Activated T-cell treated with anti-CD3 and anti-CD28 coated beads, Interleukin-2, amount 50 U/mL, for 24 hours (primary cell): ENCODE results near the gene AAK1.
A peak's percentile ranks its signal among the peaks of the same experiment; 100 is the strongest.

Source experiments
- DNase-seq: peaks from one replicate; pipeline ENCODE4 v3.0.0-alpha.2; 2020
- H3K27ac Mint-ChIP-seq: 2 replicates; pipeline ENCODE4 v1.8.0; 2020; ENCODE audit warnings: mild to moderate bottlenecking, mixed read lengths
- H3K27me3 Mint-ChIP-seq: 2 replicates; pipeline ENCODE4 v1.8.0; 2020; ENCODE audit warnings: mixed read lengths
- H3K36me3 Mint-ChIP-seq: 2 replicates; pipeline ENCODE4 v1.8.0; 2020; ENCODE audit warnings: low read depth, mixed read lengths
- H3K4me1 Mint-ChIP-seq: 2 replicates; pipeline ENCODE4 v1.8.0; 2020; ENCODE audit warnings: low read depth, mixed read lengths
- H3K4me3 Mint-ChIP-seq: 2 replicates; pipeline ENCODE4 v1.8.0; 2020; ENCODE audit warnings: mild to moderate bottlenecking, moderate library complexity, mixed read lengths
- H3K9me3 Mint-ChIP-seq: 2 replicates; pipeline ENCODE4 v1.8.0; 2020; ENCODE audit warnings: mixed read lengths

AAK1 gene

GRCh38 chr2:69642709-69643601 is 584 bp downstream of the AAK1 start:
- H3K4me3 Mint-ChIP-seq = peak overlapping the region; percentile 85
- H3K36me3 Mint-ChIP-seq = peaks cover 53% of the 10 kb centered on the region
- H3K4me1 Mint-ChIP-seq = peaks cover 65% of the 10 kb centered on the region
- DNase-seq = peak; percentile 85
- peak overlapping the region; percentile 96 for H3K27ac Mint-ChIP-seq
- H3K27me3 Mint-ChIP-seq = no peaks in the 10 kb centered on the region
- H3K9me3 Mint-ChIP-seq = peaks cover 4% of the 10 kb centered on the region

GRCh38 chr2:69641887-69642708 is 1.4 kb downstream of the AAK1 start:
- H3K9me3 Mint-ChIP-seq = peaks cover 4% of the 10 kb centered on the region
- H3K27ac Mint-ChIP-seq = peak overlapping the region; percentile 96
- peaks cover 62% of the 10 kb centered on the region for H3K36me3 Mint-ChIP-seq

GRCh38 chr2:69641471-69641870 is 2.1 kb downstream of the AAK1 start:
- Mint-ChIP-seq H3K36me3 (peaks cover 64% of the 10 kb centered on the region), H3K27ac (peak overlapping the region; percentile 96), H3K27me3 (no peaks in the 10 kb centered on the region), H3K4me1 (peaks cover 66% of the 10 kb centered on the region), H3K9me3 (no peaks in the 10 kb centered on the region), H3K4me3 (peak overlapping the region; percentile 85)
- DNase-seq = no peak

More at GRCh38 chr2:69641887-69642708, 1.4 kb downstream of the AAK1 start:
- peaks cover 70% of the 10 kb centered on the region for H3K4me1 Mint-ChIP-seq
- no peaks in the 10 kb centered on the region for H3K27me3 Mint-ChIP-seq
- H3K4me3 Mint-ChIP-seq = peak overlapping the region; percentile 85
- no peak for DNase-seq

GRCh38 chr2:69639266-69639665 is 4.3 kb downstream of the AAK1 start:
- Mint-ChIP-seq H3K36me3 (peaks cover 70% of the 10 kb centered on the region), H3K9me3 (no peaks in the 10 kb centered on the region)

GRCh38 chr2:69638630-69639029 is 4.9 kb downstream of the AAK1 start:
- peaks cover 67% of the 10 kb centered on the region for H3K4me1 Mint-ChIP-seq
- peaks cover 68% of the 10 kb centered on the region for H3K36me3 Mint-ChIP-seq
- no peak for DNase-seq
- no peaks in the 10 kb centered on the region for H3K27me3 Mint-ChIP-seq
- H3K9me3 Mint-ChIP-seq = no peaks in the 10 kb centered on the region
- H3K4me3 Mint-ChIP-seq = peak overlapping the region; percentile 25
- peak overlapping the region; percentile 96 for H3K27ac Mint-ChIP-seq

More at GRCh38 chr2:69639266-69639665, 4.3 kb downstream of the AAK1 start:
- H3K27me3 Mint-ChIP-seq = no peaks in the 10 kb centered on the region
- peak overlapping the region; percentile 96 for H3K27ac Mint-ChIP-seq
- no peak for DNase-seq
- peaks cover 62% of the 10 kb centered on the region for H3K4me1 Mint-ChIP-seq
- peak overlapping the region; percentile 85 for H3K4me3 Mint-ChIP-seq

GRCh38 chr2:69637923-69638322 is 5.6 kb downstream of the AAK1 start:
- Mint-ChIP-seq H3K27ac (peak overlapping the region; percentile 96), H3K4me1 (peaks cover 71% of the 10 kb centered on the region), H3K36me3 (peaks cover 70% of the 10 kb centered on the region), H3K27me3 (no peaks in the 10 kb centered on the region), H3K9me3 (no peaks in the 10 kb centered on the region), H3K4me3 (peak overlapping the region; percentile 25)
- no peak for DNase-seq

- Mint-ChIP-seq H3K36me3 (peaks cover 66% of the 10 kb centered on the region), H3K27me3 (no peaks in the 10 kb centered on the region), H3K27ac (no peak overlapping the region), H3K4me3 (no peak overlapping the region), H3K4me1 (peaks cover 81% of the 10 kb centered on the region), H3K9me3 (no peaks in the 10 kb centered on the region)
- DNase-seq = no peak
Measured at GRCh38 chr2:69636395-69636794, 7.1 kb downstream of the AAK1 start.

- H3K27me3 Mint-ChIP-seq = no peaks in the 10 kb centered on the region
- H3K27ac Mint-ChIP-seq = peak overlapping the region; percentile 60
- no peak overlapping the region for H3K4me3 Mint-ChIP-seq
- peaks cover 82% of the 10 kb centered on the region for H3K4me1 Mint-ChIP-seq
- H3K36me3 Mint-ChIP-seq = peaks cover 62% of the 10 kb centered on the region
- DNase-seq = no peak
- no peaks in the 10 kb centered on the region for H3K9me3 Mint-ChIP-seq
Measured at GRCh38 chr2:69635432-69635831, 8.1 kb downstream of the AAK1 start.

GRCh38 chr2:69634196-69634821 is 9.2 kb downstream of the AAK1 start:
- Mint-ChIP-seq H3K27ac (peak overlapping the region; percentile 73), H3K4me1 (peaks cover 73% of the 10 kb centered on the region), H3K9me3 (no peaks in the 10 kb centered on the region), H3K36me3 (peaks cover 52% of the 10 kb centered on the region), H3K4me3 (no peak overlapping the region), H3K27me3 (no peaks in the 10 kb centered on the region)
- no peak for DNase-seq

GRCh38 chr2:69631402-69631801 is 12.1 kb downstream of the AAK1 start:
- no peak overlapping the region for H3K4me3 Mint-ChIP-seq
- peak overlapping the region; percentile 83 for H3K27ac Mint-ChIP-seq
- H3K27me3 Mint-ChIP-seq = no peaks in the 10 kb centered on the region
- no peak for DNase-seq
- H3K4me1 Mint-ChIP-seq = peaks cover 49% of the 10 kb centered on the region
- H3K36me3 Mint-ChIP-seq = peaks cover 31% of the 10 kb centered on the region
- no peaks in the 10 kb centered on the region for H3K9me3 Mint-ChIP-seq

- peaks cover 26% of the 10 kb centered on the region for H3K36me3 Mint-ChIP-seq
- DNase-seq = no peak
- no peak overlapping the region for H3K4me3 Mint-ChIP-seq
- no peaks in the 10 kb centered on the region for H3K9me3 Mint-ChIP-seq
- peaks cover 38% of the 10 kb centered on the region for H3K4me1 Mint-ChIP-seq
- H3K27me3 Mint-ChIP-seq = no peaks in the 10 kb centered on the region
- peak overlapping the region; percentile 83 for H3K27ac Mint-ChIP-seq
Measured at GRCh38 chr2:69629921-69630608, 13.5 kb downstream of the AAK1 start.

GRCh38 chr2:69628325-69629021 is 15.1 kb downstream of the AAK1 start:
- no peak for DNase-seq
- peaks cover 30% of the 10 kb centered on the region for H3K4me1 Mint-ChIP-seq
- no peaks in the 10 kb centered on the region for H3K27me3 Mint-ChIP-seq
- no peak overlapping the region for H3K4me3 Mint-ChIP-seq
- peaks cover 15% of the 10 kb centered on the region for H3K36me3 Mint-ChIP-seq
- H3K27ac Mint-ChIP-seq = no peak overlapping the region
- H3K9me3 Mint-ChIP-seq = no peaks in the 10 kb centered on the region

- peaks cover 10% of the 10 kb centered on the region for H3K36me3 Mint-ChIP-seq
Measured at GRCh38 chr2:69625078-69625795, 18.3 kb downstream of the AAK1 start.

More at GRCh38 chr2:69625078-69625795, 18.3 kb downstream of the AAK1 start:
- Mint-ChIP-seq H3K27ac (no peak overlapping the region), H3K27me3 (no peaks in the 10 kb centered on the region), H3K9me3 (no peaks in the 10 kb centered on the region), H3K4me3 (no peak overlapping the region), H3K4me1 (peaks cover 18% of the 10 kb centered on the region)
- no peak for DNase-seq
